GM12878 (cell line): ENCODE data around the gene RARG. TPM values are rescaled to one million over a fixed set of nuclear protein-coding genes. Genes with fewer than 3 reads are reported as not detected.

Experiments used
- ATF2 ChIP-seq: IDR thresholded peaks from 2 replicates; pipeline ENCODE4 v1.6.1; 2012; ENCODE audit warnings: low read length, inconsistent platforms
- BMI1 ChIP-seq: fragments of 450-650 bp; IDR thresholded peaks from 2 replicates; pipeline ENCODE4 v1.6.1; 2016; ENCODE audit warnings: mild to moderate bottlenecking, moderate library complexity, borderline replicate concordance
- CEBPZ ChIP-seq: fragments of 150-350 bp; IDR thresholded peaks from 2 replicates; pipeline ENCODE4 v1.6.1; 2016; ENCODE audit warnings: low read depth, low read length
- CHD2 ChIP-seq: IDR thresholded peaks from 2 replicates; pipeline ENCODE4 v1.6.1; 2011; ENCODE audit warnings: low read depth, low read length, improper control_type of control experiment, borderline replicate concordance
- EED ChIP-seq: sonication (generic); IDR thresholded peaks from 2 replicates; pipeline ENCODE4 v1.6.1; 2016; ENCODE audit warnings: antibody characterized with exemption, low read depth
- EGR1 ChIP-seq, 2 experiments: IDR thresholded peaks; 1 replicate in 1 of 2; 2 replicates in 1 of 2; pipeline ENCODE4 v1.6.1; 2011 to 2012; ENCODE audit warnings: low read depth in 2 of 2, low read length in 2 of 2, borderline replicate concordance in 1 of 2, mild to moderate bottlenecking in 1 of 2, moderate library complexity in 1 of 2
- FOXM1 ChIP-seq: IDR thresholded peaks from 2 replicates; pipeline ENCODE4 v1.6.1; 2012; ENCODE audit warnings: low read depth, mild to moderate bottlenecking, inconsistent platforms, low read length, moderate library complexity
- HSF1 ChIP-seq: fragments of 150-350 bp; IDR thresholded peaks from 2 replicates; pipeline ENCODE4 v1.6.1; 2014; ENCODE audit warnings: mild to moderate bottlenecking, low read depth, low read length
- SIN3A ChIP-seq: IDR thresholded peaks from 2 replicates; pipeline ENCODE4 v1.6.1; 2012; ENCODE audit warnings: low read depth, low read length, improper control_type of control experiment
- SP1 ChIP-seq: IDR thresholded peaks from one replicate; pipeline ENCODE4 v1.6.1; 2011; ENCODE audit warnings: low read depth, low read length
- STAT3 ChIP-seq: IDR thresholded peaks from 2 replicates; pipeline ENCODE4 v1.6.1; 2011; ENCODE audit warnings: low read depth, low read length, improper control_type of control experiment
- SUZ12 ChIP-seq: fragments of 200-600 bp; sonication (generic); IDR thresholded peaks from one replicate; pipeline ENCODE4 v1.6.1; 2018; ENCODE audit warnings: antibody characterized with exemption, mild to moderate bottlenecking; ENCODE audit not compliant: unreplicated experiment
- TAF1 ChIP-seq: IDR thresholded peaks from 2 replicates; pipeline ENCODE4 v1.6.1; 2011; ENCODE audit warnings: mild to moderate bottlenecking, low read depth, low read length, borderline replicate concordance
- TCF7 ChIP-seq: IDR thresholded peaks from 2 replicates; pipeline ENCODE4 v1.6.1; 2014; ENCODE audit warnings: antibody characterized with exemption, borderline replicate concordance
- polyA plus RNA-seq, 11 experiments: library from polyadenylated mRNA; depleted of rRNA in 4 of 11; unstranded in 6 of 11; stranded (reverse) in 5 of 11; fragments of >200 nt; fragmentation: Nextera tagmentation in 4 of 11; fragmentation: Illumina TruSeq in 1 of 11; extraction: Ambion mirVana in 4 of 11; extraction: Trizol in 1 of 11; gene quantifications; 1 replicate in 1 of 11; 2 replicates in 10 of 11; pipeline versions ENCODE4 v1.2.1 to v1.2.3, GENCODE V29; 2011 to 2016; ENCODE audit warnings: inconsistent platforms in 2 of 11, missing spikeins in 2 of 11, low read depth in 1 of 11
- total RNA-seq, 4 experiments: library from RNA; depleted of rRNA in 3 of 4; stranded (reverse); fragments of >200 nt in 3 of 4; fragmentation: Illumina TruSeq in 1 of 4; extraction: Trizol in 1 of 4; gene quantifications; 2 replicates each; pipeline versions ENCODE4 v1.2.1 to v1.2.3, GENCODE V29; 2013 to 2021
- TF ChIP-seq, protein P1 (sequence below): fragments of 450-650 bp; IDR thresholded peaks from 2 replicates; pipeline ENCODE4 v1.6.1; 2017; ENCODE audit warnings: mild to moderate bottlenecking, moderate library complexity
- TF ChIP-seq, protein P2 (sequence below): fragments of 450-650 bp; IDR thresholded peaks from 2 replicates; pipeline ENCODE4 v1.6.1; 2017; ENCODE audit warnings: antibody characterized with exemption, mild to moderate bottlenecking, moderate library complexity

Gene RARG
- total and polyA plus RNA-seq, 10 of the 15 experiments (the other 5 are each of a cell fraction or from before 2014, with no cell fraction given) = 0.27 to 8.1 (median 4.1) TPM

DNA sequence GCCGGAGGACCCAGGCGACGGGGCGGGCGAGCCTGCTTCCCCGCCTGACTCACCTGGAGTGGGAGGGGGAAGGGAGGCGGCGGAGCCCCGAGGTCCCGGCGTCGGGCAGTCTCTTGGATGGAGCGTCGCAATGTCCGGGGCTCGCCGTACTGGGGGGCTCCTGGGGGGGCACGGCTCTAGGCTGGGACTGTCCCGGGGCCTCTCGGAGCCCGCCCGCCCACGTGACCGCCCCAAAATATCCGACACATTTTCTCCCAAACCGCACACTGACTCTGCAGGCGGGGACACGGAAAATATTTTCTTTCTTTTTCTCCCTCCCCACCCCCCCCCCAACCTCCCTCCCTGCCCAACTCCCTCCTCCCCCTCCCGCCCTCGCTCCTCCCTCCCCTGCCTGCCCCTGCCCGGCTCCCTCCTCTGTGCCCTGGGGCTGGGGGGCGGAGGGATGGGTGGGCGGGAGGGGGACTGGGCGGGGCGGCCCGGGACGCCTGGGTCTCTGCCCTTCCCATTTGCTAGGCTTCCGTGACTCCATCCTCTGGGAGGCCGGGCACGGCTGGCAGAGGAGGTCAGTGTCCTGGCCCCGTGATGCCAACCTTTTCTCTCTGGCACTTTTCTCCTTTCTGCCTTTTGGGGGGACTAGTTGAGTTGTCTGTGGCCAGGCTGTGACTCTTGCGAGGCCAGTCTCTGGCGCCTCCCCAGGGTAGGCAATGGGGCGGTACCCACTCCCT is at the start of gene RARG (continued):
- TF ChIP-seq SIN3A (no peak), SP1 (no peak), STAT3 (no peak), SUZ12 (no peak), CHD2 (0 out of 2 replicates have a peak, but pooled peaks have one; percentile 29), BMI1 (no peak), HSF1 (no peak), FOXM1 (no peak), TAF1 (no peak), EGR1 (IDR thresholded peaks at IDR 0.05; ENCODE audit: borderline replicate concordance in 1 of 2, low read depth in 2 of 2, low read length in 2 of 2) (0 out of 3 replicates have a peak, but pooled peaks of 1 of the 2 experiments have one; percentile 14), EED (no peak), TCF7 (no peak), ATF2 (no peak), CEBPZ (no peak)
- TF ChIP-seq, protein P1, sequence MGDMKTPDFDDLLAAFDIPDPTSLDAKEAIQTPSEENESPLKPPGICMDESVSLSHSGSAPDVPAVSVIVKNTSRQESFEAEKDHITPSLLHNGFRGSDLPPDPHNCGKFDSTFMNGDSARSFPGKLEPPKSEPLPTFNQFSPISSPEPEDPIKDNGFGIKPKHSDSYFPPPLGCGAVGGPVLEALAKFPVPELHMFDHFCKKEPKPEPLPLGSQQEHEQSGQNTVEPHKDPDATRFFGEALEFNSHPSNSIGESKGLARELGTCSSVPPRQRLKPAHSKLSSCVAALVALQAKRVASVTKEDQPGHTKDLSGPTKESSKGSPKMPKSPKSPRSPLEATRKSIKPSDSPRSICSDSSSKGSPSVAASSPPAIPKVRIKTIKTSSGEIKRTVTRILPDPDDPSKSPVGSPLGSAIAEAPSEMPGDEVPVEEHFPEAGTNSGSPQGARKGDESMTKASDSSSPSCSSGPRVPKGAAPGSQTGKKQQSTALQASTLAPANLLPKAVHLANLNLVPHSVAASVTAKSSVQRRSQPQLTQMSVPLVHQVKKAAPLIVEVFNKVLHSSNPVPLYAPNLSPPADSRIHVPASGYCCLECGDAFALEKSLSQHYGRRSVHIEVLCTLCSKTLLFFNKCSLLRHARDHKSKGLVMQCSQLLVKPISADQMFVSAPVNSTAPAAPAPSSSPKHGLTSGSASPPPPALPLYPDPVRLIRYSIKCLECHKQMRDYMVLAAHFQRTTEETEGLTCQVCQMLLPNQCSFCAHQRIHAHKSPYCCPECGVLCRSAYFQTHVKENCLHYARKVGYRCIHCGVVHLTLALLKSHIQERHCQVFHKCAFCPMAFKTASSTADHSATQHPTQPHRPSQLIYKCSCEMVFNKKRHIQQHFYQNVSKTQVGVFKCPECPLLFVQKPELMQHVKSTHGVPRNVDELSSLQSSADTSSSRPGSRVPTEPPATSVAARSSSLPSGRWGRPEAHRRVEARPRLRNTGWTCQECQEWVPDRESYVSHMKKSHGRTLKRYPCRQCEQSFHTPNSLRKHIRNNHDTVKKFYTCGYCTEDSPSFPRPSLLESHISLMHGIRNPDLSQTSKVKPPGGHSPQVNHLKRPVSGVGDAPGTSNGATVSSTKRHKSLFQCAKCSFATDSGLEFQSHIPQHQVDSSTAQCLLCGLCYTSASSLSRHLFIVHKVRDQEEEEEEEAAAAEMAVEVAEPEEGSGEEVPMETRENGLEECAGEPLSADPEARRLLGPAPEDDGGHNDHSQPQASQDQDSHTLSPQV = no peak
- TF ChIP-seq, protein P2, sequence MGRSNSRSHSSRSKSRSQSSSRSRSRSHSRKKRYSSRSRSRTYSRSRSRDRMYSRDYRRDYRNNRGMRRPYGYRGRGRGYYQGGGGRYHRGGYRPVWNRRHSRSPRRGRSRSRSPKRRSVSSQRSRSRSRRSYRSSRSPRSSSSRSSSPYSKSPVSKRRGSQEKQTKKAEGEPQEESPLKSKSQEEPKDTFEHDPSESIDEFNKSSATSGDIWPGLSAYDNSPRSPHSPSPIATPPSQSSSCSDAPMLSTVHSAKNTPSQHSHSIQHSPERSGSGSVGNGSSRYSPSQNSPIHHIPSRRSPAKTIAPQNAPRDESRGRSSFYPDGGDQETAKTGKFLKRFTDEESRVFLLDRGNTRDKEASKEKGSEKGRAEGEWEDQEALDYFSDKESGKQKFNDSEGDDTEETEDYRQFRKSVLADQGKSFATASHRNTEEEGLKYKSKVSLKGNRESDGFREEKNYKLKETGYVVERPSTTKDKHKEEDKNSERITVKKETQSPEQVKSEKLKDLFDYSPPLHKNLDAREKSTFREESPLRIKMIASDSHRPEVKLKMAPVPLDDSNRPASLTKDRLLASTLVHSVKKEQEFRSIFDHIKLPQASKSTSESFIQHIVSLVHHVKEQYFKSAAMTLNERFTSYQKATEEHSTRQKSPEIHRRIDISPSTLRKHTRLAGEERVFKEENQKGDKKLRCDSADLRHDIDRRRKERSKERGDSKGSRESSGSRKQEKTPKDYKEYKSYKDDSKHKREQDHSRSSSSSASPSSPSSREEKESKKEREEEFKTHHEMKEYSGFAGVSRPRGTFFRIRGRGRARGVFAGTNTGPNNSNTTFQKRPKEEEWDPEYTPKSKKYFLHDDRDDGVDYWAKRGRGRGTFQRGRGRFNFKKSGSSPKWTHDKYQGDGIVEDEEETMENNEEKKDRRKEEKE = no peak
